Fibroblast of gingiva (primary cell): ENCODE data around the gene SKI.

Source experiments
- DNase-seq: peaks from one replicate; pipeline ENCODE4 v3.0.0-alpha.2; 2011; ENCODE audit warnings: low read depth

SKI gene

DNA sequence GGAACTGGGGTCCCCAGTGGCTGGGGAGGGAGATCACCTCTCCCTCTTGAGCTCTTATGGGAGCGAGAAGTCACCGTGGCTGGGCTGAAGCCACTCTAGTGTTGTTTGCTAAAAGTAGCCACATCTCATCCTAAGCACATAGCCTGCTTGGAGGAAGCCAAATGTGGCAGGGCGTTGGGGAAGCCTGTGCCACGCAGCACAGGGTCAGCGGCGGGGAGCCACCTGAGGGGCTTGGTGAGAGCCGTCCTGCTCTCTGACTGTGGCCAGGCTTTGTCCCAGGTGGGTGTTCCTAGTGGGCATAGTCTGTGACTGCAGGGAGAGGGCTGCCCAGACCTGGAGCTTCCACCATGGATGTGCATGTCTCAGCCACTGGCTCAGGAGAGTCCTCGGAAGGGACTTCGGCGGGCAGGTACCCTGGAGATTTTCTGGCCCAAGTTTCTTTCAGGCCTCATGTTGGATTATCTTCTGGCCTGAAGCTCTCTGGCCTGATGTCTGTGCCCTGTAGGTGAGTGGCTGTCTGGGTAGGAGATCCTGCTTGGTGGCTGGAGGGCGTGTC lies 124.3 kb downstream of the SKI start:
- no peak for DNase-seq

DNA sequence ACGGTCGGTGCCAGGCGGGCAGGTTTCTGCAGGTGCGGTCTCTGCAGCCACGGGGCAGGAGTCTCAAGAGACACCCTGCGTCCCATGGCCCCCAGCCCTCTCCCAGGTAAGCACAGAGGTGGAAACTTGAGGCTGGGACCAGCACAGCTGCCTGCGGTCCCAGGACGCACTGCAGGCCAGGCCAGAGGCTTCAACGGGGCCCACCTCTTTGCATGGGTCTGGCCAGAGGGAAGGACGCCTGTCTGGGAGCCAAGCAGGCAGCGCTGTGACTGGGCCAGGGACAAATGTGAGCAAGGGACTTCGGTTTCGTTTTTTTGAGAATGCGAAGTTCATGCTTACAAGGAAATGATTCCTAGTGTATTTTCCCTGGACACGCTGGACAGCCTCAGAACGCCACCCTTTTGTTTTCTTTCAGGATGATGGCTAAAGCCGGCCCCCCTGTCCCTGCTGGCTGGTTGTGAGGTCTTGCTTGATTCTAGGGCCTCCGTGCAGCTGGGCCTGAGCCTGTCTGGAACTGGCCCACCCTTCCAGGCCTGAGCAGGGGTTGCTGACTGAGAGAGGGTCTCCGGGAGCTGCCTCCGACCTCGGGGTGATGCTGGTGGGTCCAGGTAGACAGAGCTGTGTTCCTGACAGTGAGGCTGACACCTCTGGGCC lies 124.9 kb downstream of the SKI start:
- no peak for DNase-seq

DNA sequence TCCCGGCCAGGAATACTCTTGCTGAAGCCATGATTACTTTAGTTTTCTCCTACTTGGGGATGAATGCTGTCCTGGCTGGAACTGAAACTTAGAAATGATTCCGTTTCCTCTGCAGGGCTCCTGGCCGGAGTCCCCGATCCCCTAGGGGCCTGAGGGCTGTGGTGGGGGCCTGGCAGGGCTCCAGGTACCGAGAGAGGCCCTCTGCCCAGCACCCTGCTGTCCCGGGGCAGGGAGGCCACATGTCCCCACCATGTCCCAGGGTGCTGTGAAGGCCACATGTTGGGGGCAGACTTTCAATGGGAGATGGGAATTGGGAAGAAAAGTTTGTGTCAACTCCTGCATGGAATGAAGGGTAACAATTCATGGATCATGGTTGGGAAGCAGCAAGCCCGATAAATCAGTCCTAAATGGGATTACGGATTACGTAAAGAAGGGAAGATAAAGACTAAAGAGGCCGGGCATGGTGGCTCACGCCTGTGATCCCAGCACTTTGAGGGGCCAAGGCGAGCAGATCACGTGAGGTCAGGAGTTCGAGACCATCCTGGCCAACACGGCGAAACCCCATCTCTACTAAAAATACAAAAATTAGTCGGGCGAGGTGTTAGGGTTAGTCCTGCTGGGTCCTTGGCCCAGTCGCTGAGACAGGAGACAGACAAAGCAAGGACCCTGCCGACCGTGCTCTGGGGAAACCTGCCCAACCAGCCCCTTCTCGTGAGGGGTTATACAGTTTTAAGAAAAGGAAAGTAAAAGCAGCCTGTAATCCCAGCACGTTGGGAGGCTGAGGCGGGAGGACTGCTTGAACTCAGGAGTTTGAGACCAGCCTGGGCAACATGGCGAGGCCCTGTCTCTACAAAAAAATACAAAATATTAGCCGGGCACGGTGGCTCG lies 125.7 kb downstream of the SKI start:
- no peak for DNase-seq

DNA sequence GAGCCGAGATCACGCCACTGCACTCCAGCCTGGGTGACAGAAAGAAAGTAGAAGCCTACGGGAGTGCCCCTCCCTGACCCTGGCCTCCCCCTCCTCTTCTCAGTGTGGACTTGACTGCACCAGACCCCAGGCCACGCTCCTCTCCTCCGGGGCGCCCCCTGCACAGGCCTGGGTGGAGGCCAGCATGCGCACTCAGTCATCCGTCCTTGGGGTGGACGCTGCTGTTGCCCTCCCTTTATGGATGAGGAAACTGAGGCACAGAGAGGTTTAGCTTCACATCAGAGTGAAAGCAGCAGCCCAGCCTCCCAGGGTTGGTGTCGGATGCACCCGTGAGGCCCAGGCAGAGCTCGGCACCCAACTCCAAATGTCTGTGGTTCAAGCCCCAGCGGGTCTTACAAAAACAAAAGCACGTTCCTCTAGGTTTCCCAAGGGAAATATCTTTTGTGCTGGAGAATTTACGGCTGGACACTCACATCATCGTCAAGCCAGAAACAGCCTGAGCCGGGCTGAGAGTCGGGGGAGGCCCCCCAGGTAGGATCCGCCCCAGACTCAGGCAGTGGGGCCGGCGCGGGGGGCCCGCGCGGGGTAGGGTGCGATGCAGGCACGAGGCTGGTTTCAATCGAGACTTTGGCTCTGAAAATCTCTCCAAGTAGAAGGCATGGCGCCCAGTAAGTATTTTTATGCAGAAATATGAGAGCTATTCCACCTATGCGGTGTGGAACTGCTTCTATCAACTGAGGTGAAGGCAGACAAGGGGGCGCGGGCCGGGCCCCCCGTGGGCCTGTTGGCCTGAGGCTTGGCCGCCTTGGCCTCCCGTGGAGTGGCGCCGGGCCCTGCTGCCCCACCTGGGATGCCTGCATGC lies 126.6 kb downstream of the SKI start:
- no peak for DNase-seq

DNA sequence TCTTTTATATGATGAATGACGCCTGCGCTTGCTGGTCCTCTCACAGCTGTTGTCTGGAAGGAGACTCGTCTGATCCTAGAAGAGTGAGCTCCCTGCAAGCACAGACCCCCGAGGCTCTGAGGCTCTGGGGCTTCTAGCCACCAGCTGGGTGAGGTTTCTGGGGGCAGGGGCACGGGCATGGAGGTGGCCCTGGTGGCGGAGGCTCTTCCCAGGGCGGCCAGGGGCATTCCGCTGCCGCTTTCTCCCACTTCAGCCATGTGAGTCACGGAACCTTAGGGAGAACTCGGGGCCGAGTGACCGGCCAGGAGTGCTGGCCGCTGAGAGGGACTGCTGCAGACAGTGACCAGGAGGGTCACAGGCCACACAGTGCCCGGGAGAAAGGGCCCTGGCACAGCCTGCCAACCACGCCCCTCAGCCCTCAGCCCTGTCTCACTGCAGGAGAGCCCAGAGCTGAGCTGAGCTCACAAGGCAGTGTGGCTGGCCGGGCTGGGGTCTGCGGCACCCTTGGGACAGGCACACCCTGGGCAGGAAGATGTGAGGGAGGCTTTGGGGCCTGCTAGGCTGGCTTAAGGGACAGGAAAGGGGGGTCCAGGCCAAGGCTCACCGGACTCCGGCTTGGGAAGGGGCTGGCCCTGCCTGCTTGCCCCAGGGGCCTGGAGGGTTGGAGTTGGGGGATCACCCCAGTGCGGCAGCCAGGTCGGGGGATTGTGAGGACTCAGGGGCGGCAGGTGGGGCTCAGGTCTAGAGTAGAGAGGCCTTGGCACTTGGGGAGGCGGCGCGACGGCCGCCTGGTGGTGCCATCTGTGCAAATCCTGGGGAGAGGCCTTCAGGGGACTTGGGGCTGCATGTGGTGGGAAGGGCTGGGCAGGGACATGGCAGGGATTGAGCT lies 127.5 kb downstream of the SKI start:
- no peak for DNase-seq

DNA sequence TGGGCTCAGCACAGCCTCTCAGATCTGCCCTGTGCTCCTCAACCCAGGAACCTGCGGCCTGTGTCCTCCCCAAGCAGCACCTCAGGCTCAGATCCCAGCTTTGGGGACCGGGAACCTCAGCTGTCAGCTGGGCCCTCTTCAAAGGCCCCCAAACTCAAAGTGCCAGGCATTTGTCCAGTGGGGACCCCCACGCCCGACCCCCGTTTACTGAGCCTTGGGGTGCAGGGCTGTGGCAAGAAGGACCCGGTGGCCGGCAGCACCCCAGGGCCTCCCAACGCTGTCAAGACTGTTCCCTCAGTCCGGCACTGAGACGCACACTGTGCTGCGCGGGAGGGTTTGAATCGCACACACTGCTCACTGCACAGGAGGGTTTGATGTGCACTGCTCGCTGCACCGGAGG lies 128.3 kb downstream of the SKI start:
- DNase-seq, result no peak

DNA sequence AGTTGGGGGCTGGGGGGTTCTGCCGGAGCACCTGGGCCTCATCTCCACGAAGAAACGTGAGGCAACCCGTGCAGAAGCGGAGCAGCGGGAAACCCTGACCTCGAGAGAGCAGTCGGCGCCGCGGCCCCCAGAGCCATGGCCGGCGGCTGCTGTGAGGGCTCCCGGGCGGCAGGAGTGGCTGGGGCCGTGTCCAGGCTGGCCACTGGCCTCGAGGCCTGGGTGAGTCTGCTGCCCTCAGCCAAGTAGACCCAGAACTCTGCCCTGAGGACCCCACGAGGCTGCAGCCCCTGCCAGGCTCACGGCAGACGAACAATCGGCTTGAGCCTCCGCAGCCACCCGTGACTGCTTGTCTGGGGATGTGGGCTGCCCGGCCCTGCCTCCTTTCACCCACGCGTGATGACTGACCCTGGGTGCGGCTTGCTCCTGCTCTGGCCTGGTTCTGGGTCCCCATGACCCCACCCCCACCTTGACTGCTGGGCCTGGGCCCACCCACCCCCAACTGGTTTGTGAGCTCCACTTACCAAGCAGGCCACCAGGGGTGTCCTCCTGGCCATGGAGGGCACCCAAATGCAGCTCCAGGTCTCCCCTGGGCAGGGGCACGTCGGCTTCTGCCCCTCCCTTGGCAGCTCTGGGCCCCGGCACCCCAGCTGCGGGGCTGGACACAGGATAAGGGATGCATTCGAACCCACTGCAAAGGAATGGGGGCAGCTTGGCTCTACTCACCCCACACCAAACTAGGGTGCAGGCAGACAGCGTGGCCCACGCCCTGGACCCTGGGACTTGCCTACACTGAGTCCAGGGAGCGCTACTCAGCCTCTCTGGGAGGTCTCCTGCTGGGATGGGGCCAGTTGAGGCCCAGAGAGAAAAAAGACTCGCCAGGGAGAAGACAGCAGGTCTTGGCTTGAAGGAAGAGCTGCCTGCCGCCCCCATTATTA lies 129.1 kb downstream of the SKI start:
- DNase-seq, result no peak

DNA sequence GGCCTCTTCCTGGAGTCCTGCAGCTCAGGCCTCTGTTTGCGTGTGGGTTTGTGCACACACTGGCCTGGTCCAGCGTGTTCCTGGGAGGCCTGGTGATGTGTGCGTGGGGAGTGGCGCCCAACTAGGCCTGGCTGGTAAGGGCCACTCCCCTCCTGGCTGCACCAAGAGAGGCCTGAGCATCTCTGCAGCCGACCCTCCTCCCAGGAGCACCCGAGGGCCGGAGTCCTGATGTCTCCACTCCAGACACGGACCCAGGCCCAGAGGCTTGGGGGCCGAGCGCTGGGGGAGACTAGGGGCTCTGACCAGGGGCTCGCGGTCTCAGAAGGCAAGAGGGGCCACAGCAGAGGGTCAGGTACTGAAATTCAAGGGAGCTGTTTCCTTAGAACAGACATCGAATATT lies 130.0 kb downstream of the SKI start:
- DNase-seq, result no peak

DNA sequence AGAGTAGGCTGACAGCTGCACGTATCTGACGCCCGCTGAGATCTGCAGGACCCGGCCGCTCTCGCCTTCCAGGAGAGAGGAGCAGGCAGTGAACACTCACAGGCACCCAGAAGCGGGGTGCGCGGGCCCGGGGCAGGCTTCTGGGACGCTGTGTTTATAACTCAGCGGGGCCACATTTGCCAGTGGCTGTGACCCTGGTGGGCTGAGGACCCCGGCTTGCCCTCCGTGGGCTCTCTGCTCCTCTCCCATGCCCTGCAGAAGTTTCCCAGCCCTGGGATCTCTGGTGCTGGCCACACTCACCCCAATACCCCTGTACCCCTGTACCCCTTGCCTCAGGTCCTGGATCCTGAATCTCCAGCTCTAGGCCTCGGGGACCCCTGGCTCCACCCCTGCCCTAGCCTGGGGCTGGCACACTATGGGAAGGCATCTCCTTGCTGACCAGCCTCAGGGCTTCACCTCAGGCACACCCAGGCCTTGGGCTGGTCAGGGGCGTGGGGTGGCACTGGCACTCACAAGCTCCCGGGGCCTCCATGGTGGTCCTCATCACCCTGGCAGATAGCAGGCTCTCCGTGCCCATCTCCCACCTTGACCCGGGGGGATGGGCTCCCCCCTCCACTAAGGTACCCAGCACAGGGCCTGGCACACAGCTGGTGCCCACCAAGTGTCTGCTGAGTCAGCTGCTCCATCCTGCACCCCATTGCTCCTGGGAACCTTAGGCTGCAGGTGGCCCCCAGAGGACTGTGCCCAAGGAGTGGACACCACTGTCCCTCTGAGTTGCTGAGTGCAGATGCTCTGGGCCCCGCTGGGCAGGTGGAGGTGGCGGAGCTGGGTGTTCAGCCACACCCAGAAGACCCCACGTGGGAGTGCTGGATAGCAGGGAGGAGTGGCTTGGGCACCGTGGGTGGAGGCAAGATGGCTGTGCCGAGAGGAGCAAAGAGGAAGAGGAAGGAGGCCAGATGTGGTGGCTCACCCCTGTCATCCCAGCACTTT lies 130.8 kb downstream of the SKI start:
- DNase-seq, result no peak
